SU-DHL-6 (cell line): ENCODE measurements around the gene ITGAL.

Experiments used
- H2AFZ ChIP-seq: fragments of 200-600 bp; sonication (generic); 2 replicates; pipeline ENCODE4 v1.6.1; 2014; ENCODE audit warnings: low read depth, mild to moderate bottlenecking, moderate library complexity, mixed read lengths, antibody characterized with exemption, low read length; ENCODE audit not compliant: severe bottlenecking
- H3F3A ChIP-seq: fragments of 200-600 bp; shearing (Covaris generic); 2 replicates; pipeline ENCODE4 v1.6.0; 2016; ENCODE audit warnings: antibody characterized with exemption, mild to moderate bottlenecking; ENCODE audit not compliant: insufficient read depth
- H3K27ac ChIP-seq: fragments of 200-600 bp; sonication (generic); 2 replicates; pipeline ENCODE4 v1.5.1; 2016; ENCODE audit warnings: low read depth, mild to moderate bottlenecking, low read length, moderate library complexity, mixed read lengths
- H3K27me3 ChIP-seq: fragments of 200-600 bp; sonication (generic), shearing (Covaris generic); 2 replicates; pipeline ENCODE4 v1.6.0; 2014; ENCODE audit warnings: mild to moderate bottlenecking, low read length
- H3K36me3 ChIP-seq: fragments of 200-600 bp; sonication (generic); 2 replicates; pipeline ENCODE4 v1.6.1; 2014; ENCODE audit warnings: mild to moderate bottlenecking, low read length, mixed read lengths
- H3K4me2 ChIP-seq: fragments of 300-600, 200-600 bp; shearing (Covaris generic), sonication (generic); 2 replicates; pipeline ENCODE4 v1.6.0; 2014; ENCODE audit warnings: low read length, low read depth, mild to moderate bottlenecking; ENCODE audit not compliant: poor library complexity, severe bottlenecking
- H3K4me3 ChIP-seq: fragments of 200-600 bp; sonication (generic); 2 replicates; pipeline ENCODE4 v1.5.1; 2014; ENCODE audit warnings: antibody characterized with exemption, low read length, mild to moderate bottlenecking, mixed read lengths; ENCODE audit not compliant: insufficient read depth, poor library complexity, severe bottlenecking
- H3K79me2 ChIP-seq: fragments of 200-600 bp; sonication (generic); 2 replicates; pipeline ENCODE4 v1.6.1; 2014; ENCODE audit warnings: mild to moderate bottlenecking, low read length, moderate library complexity; ENCODE audit not compliant: insufficient read depth
- H3K9ac ChIP-seq: fragments of 200-600 bp; sonication (generic); 2 replicates; pipeline ENCODE4 v1.7.0; 2014; ENCODE audit warnings: mild to moderate bottlenecking, low read length
- H3K9me2 ChIP-seq: fragments of 200-600 bp; sonication (generic); replicated peaks from 2 replicates; pipeline ENCODE4 v1.6.1; 2014; ENCODE audit warnings: low read length; ENCODE audit not compliant: insufficient read depth
- H3K9me3 ChIP-seq: fragments of 200-600 bp; sonication (generic); 2 replicates; pipeline ENCODE4 v1.6.1; 2014; ENCODE audit warnings: low read length, mixed read lengths; ENCODE audit not compliant: insufficient read depth
- H4K20me1 ChIP-seq: fragments of 200-600 bp; sonication (generic); 2 replicates; pipeline ENCODE4 v1.6.1; 2014; ENCODE audit warnings: low read depth, mild to moderate bottlenecking, antibody characterized with exemption, low read length, moderate library complexity, mixed read lengths
- EZH2phosphoT487 ChIP-seq: fragments of 200-600 bp; sonication (generic), shearing (Covaris generic); conservative IDR thresholded peaks from 2 replicates; pipeline ENCODE4 v1.6.1; 2018; ENCODE audit warnings: mild to moderate bottlenecking, antibody characterized with exemption, low read length, moderate library complexity, mixed read lengths
- TF ChIP-seq, protein P1 (sequence below): fragments of 200-600 bp; sonication (generic); IDR thresholded peaks from one replicate; pipeline ENCODE4 v1.5.1; 2017; ENCODE audit warnings: antibody characterized with exemption, mild to moderate bottlenecking, low read length, moderate library complexity; ENCODE audit not compliant: insufficient read depth, poor library complexity, severe bottlenecking

The ITGAL gene

GRCh38 chr16:30569281-30569680 is 96.7 kb downstream of the ITGAL start:
- Histone ChIP-seq H3K4me2 (no peak overlapping the region), H3K9me2 (no peaks in the 10 kb centered on the region), H3F3A (no peaks in the 10 kb centered on the region), H3K4me3 (no peak overlapping the region), H2AFZ (no peak overlapping the region), H3K9ac (no peak overlapping the region), H3K27me3 (no peaks in the 10 kb centered on the region), H3K79me2 (peaks cover 13% of the 10 kb centered on the region), H3K27ac (no peak overlapping the region), H3K36me3 (no peaks in the 10 kb centered on the region), H4K20me1 (no peaks in the 10 kb centered on the region), H3K9me3 (no peaks in the 10 kb centered on the region)
- TF ChIP-seq, protein P1, sequence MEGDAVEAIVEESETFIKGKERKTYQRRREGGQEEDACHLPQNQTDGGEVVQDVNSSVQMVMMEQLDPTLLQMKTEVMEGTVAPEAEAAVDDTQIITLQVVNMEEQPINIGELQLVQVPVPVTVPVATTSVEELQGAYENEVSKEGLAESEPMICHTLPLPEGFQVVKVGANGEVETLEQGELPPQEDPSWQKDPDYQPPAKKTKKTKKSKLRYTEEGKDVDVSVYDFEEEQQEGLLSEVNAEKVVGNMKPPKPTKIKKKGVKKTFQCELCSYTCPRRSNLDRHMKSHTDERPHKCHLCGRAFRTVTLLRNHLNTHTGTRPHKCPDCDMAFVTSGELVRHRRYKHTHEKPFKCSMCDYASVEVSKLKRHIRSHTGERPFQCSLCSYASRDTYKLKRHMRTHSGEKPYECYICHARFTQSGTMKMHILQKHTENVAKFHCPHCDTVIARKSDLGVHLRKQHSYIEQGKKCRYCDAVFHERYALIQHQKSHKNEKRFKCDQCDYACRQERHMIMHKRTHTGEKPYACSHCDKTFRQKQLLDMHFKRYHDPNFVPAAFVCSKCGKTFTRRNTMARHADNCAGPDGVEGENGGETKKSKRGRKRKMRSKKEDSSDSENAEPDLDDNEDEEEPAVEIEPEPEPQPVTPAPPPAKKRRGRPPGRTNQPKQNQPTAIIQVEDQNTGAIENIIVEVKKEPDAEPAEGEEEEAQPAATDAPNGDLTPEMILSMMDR = no peak
- TF ChIP-seq EZH2phosphoT487 = no peak

- H3K9me2 ChIP-seq = no peaks in the 10 kb centered on the region
- H3K4me2 ChIP-seq = no peak overlapping the region
- H3K4me3 ChIP-seq = no peak overlapping the region
- no peak overlapping the region for H2AFZ ChIP-seq
- H3K27me3 ChIP-seq = no peaks in the 10 kb centered on the region
- no peak overlapping the region for H3K9ac ChIP-seq
- TF ChIP-seq EZH2phosphoT487 = no peak
- TF ChIP-seq, protein P1 = no peak
- H3K9me3 ChIP-seq = no peaks in the 10 kb centered on the region
- H3K36me3 ChIP-seq = no peaks in the 10 kb centered on the region
- H4K20me1 ChIP-seq = no peaks in the 10 kb centered on the region
- peaks cover 19% of the 10 kb centered on the region for H3K79me2 ChIP-seq
- no peaks in the 10 kb centered on the region for H3F3A ChIP-seq
- H3K27ac ChIP-seq = no peak overlapping the region
These were observed 97.4 kb downstream of the ITGAL start for GRCh38 chr16:30569746-30570635.

DNA sequence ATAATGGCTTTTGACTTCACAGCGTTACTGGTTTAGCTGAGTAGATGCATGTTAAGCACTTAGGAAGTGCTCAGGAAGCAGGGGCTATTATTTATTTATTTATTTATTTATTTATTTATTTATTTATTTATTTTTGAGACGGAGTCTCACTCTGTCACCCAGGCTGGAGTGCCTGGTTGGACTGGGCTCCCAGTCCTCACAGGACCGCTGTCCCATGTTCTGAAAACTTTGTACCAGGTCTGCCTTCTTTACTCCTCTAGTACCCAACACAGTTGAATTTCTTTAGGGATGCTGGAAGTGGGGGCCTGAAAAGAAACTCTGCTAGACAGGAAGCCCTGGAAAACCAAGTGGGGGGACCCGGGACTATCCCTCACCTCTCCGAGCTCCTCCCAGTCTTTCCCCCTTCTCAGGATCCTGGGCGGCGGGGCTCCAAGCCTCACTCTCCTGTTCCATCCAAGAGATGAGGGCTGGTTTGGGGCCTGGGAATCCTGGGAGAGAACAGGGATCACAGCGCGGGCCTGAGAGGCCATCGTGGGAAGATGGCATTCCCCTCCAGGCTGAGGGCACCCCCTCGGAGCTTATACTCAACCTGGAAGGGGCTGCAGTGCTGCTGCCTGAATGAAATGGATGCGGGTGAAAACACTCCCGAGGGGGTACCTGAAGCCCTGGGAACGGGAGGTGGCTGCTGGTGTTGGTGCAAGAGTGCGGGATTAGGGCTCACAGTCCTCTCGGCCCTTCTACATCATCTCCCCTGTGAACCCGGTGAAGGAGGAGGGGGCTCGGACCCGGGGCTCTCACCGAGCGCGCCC is 98.3 kb downstream of the ITGAL start:
- H3K27me3 ChIP-seq = no peaks in the 10 kb centered on the region
- no peaks in the 10 kb centered on the region for H3K9me2 ChIP-seq
- peak overlapping the region; percentile 77 for H3K27ac ChIP-seq
- H3K36me3 ChIP-seq = no peaks in the 10 kb centered on the region
- peak overlapping the region; percentile 72 for H3K4me2 ChIP-seq
- no peaks in the 10 kb centered on the region for H3F3A ChIP-seq
- TF ChIP-seq, protein P1 = no peak
- no peak for TF ChIP-seq EZH2phosphoT487
- H3K9me3 ChIP-seq = no peaks in the 10 kb centered on the region
- peaks cover 23% of the 10 kb centered on the region for H3K79me2 ChIP-seq
- H2AFZ ChIP-seq = peak overlapping the region; percentile 89
- H3K4me3 ChIP-seq = peak overlapping the region; percentile 73
- no peaks in the 10 kb centered on the region for H4K20me1 ChIP-seq
- H3K9ac ChIP-seq = peak overlapping the region; percentile 77
